NCI-H1694 (cell line): ENCODE measurements around the gene NRROS.
A peak's percentile ranks its signal among the peaks of the same experiment; 100 is the strongest.
"Not testable (repeated sequence)": the region's sequence is repeated elsewhere in the genome, so short reads cannot be mapped to it uniquely, and the experiment has no call there.

ENCODE experiments used
- DNase-seq: peaks from one replicate; lab custom pipeline; 2025; lab: John Stamatoyannopoulos, UW

NRROS gene

DNA sequence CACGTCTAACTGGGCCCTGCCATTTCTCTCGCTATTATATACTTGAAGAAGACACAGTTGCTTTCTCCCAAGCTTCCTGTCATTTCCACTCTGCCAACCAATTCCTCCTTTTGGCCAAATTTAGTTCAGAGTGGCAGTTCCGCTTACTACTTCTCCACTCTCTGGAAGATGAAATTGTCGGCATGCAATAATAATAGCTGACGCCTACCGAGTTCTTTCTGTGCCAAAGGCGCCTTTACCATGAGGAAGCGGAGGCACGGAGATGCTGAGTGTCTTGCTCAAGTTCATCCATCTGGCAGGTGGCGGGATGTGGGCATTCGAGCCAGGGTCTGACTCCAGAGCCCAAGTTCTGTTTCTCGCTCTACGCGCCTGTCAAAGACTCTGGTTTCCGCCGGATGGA is 14.6 kb upstream of the NRROS start:
- DNase-seq: no peak

GRCh38 chr3:196625331-196625730 is 14.2 kb upstream of the NRROS start:
- DNase-seq: no peak

GRCh38 chr3:196627918-196628231 is 11.6 kb upstream of the NRROS start:
- DNase-seq: no peak

GRCh38 chr3:196629228-196629627 is 10.3 kb upstream of the NRROS start:
- DNase-seq: no peak

GRCh38 chr3:196631682-196632045 is 7.8 kb upstream of the NRROS start:
- no peak for DNase-seq

GRCh38 chr3:196632046-196632751 is 7.3 kb upstream of the NRROS start:
- DNase-seq: peak; percentile 87

DNA sequence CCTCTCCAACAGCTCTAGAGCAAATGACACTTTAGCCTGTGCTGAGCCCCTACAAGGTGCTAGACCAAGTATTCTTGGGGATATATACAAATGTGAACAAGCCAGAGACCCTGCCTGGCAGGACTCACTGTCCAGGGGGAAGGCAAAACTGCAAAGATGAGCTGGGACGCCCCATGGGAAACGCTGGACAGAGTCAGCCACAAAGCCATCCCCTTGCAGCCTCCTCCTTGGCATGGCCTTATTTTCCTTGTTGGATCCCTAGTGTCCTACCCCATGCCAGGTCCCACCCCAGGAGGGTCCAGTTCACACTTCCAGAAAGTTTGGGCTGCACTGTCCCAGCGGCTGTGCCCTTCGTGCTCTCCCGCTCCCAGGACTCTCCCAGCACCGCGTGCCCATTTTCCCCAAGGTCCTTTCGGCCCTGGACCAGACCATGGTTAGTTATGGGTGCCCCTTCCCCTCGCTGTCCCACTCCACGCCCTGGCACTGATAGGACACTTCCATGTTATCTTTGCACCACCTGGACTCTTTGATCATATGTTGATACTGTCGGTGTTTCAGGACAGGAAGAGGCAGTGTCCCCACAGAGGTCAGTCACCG is 5.8 kb upstream of the NRROS start:
- no peak for DNase-seq

DNA sequence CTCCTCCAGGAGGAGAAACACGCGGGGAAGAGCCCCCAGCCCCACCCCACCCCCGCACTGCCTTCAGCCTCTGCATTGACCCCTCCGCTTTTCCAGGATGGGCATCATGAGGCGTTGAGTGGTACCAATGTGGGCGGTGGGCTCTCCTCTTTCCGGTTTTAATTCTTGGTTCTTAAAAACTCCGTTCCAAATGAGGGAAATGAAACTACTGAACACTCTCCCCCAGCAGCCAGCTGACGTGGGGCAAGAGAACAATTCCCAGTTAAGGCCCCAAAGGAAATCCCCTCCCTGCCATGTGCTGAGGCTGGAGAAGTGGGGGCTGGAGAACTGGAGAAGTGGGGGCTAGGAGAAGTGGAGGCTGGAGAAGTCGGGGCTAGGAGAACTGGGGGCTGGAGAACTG is 5.3 kb upstream of the NRROS start:
- DNase-seq: no peak

- no peak for DNase-seq
These were observed 4.7 kb upstream of the NRROS start for GRCh38 chr3:196634829-196635228.

GRCh38 chr3:196636369-196637349 is 2.8 kb upstream of the NRROS start:
- no peak for DNase-seq

DNA sequence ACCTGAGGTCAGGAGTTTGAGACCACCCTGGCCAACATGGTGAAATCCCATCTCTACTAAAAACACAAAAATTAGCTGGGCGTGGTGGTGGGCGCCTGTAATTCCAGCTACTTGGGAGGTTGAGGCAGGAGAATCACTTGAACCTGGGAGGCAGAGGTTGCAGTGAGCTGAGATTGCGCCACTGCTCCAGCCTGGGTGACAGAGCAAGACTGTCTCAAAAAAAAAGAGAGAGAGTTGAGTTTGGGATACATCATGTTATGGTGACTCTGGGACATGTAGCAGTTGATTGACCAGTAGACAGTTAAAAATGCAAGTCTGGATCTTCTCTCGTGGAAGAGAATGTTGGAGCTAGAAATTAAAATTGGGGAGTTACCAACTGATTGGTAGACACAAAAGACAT is 1.6 kb upstream of the NRROS start:
- DNase-seq: not testable (repeated sequence)

GRCh38 chr3:196638861-196639482 is 522 bp upstream of the NRROS start:
- no peak for DNase-seq

DNA sequence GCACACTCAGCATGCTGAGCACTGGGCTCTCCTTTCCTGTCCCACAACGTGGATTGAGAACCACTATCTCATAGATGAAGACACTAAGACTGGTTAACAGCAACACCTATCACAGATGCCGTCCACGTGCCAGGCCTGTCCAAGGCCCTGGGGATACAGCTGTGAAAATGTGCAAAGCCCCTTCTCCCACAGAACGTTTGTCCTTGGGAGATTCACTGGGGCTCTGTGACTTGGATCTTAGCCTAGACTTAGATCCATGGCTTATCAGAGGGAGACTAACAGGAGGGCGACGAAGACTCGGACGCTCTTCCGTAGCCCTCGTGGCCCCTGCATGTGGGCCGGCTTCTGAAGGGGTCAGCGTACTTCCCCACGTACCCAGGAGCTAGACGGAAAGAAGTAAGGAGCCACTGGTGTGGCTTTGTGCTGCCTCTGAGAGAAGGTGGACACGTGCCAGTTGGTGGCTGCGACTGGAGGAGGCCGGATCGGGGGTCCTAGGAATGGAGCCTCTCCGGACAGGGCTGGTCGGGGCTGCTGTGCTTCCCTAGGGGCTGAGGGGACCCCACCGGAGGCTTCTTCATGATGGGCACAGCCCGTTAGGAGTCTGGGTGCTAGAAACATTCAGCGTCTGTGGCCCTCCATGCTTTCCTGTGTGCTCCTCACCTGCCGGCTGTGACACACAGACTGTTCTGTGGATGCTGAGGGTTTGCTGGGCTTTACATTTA is 964 bp downstream of the NRROS start:
- no peak for DNase-seq

DNA sequence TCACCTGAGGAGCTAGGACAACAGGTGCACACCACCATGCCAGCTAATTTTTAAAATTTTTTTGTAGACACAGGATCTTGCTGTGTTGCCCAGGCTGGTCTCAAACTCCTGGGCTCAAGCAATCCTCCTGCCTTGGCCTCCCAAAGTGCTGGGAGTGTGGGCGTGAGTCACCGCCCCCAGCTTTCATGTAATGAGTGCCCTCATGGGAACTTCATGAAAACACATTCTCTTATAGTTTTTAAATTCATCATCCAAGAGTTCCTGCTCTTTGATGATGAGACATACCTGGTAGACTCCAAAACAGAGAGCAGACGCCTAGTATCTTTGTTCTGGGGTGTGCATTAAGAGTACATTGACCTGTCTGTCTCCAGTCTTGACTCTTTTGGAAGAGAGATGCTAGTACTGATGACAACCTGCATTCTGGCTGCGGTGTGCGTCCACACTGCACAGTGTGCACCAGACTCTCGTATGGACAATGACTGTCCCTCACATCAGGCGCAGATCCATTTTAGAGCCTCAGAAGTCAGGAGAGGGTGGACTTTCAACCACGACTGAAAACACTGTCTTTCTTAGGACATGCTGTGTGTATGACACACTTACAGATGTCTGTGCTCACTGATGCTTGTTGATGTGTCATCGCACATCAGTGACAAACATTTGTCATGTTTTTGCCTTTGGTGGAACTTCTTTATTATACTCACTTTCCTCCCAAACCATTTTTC is 2.0 kb downstream of the NRROS start:
- no peak for DNase-seq

GRCh38 chr3:196642434-196642833 is 2.9 kb downstream of the NRROS start:
- no peak for DNase-seq

GRCh38 chr3:196643201-196643749 is 3.8 kb downstream of the NRROS start:
- no peak for DNase-seq

DNA sequence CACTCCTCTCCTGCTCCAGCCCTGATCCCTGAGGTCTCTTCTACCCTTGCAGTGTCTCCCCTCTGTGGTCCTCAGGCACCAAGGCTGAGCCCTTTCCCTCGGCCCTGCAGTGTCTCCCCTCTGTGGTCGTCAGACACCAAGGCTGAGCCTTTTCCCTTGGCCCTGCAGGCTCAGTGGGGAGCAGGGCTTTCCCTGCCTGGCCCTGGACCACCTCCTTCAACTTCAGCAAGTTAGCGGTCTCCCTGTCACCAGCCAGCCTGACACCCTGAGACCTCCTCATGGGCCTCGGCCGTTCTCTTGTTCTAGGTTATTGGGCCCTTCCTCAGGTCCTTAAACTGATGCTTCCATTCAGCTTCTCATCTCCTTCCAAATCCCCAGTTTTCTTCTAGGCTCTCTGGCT is 4.3 kb downstream of the NRROS start:
- DNase-seq: no peak

GRCh38 chr3:196645096-196645495 is 5.6 kb downstream of the NRROS start:
- DNase-seq: no peak

DNA sequence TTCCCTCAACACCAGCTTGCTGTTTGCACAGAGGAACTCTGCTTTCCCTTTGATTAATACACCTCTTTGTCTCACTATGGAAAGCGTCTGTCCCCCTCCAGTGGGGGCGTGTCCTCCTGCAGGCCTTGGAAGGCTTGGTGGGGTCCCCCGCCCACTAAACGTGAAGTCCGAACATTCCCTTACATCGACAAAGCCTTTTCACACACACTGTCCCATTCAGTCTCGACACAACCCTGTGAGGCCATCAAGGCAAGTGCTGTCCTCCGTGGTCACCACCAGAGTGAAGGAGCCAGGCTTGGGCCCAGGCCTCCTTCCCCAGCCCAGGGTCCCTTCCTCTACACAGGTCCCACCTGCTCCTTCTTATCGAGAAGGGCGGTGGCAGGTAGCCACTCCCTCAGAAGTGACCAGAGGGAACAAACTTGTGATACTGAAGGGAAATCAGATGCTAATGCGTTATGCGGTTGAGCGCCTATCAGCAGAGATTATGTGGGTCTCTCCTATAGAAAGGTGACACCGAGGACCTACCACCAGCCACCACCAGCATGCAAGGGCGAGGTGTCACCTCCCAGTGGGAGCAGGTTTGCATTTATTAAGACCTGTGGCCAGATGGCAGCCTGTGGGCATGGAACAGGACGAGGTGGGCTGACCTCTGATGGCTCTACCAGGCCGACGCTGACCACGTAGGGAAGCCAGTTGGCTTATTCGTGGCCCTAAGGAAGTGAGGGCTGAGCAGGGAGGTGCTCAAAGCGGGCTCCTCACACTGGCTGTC is 6.6 kb downstream of the NRROS start:
- DNase-seq: no peak

- no peak for DNase-seq
These were observed 7.2 kb downstream of the NRROS start for GRCh38 chr3:196646666-196647216.
